Calu3 (cell line): ENCODE results near the gene KRTAP5-11. TPM values are rescaled to one million over a fixed set of nuclear protein-coding genes. Genes with fewer than 3 reads are reported as not detected.
"Not testable (repeated sequence)": the region's sequence is repeated elsewhere in the genome, so short reads cannot be mapped to it uniquely, and the experiment has no call there.

Source experiments
- BruUV-seq: library from RNA; stranded (reverse); fragments of 400-500 nt; replicated peaks from 2 replicates; lab custom pipeline; 2021; lab: Mats Ljungman, UMichigan
- CTCF ChIA-PET: fragments of 300-600 bp; sonication (Branson Sonifier 250); formaldehyde crosslinking; loops from one replicate; lab custom pipeline; 2022; ENCODE audit warnings: antibody characterized with exemption; lab: Charles Lee
- DNase-seq: peaks from one replicate; pipeline ENCODE4 v3.0.0; 2022
- H3K27ac Mint-ChIP-seq: one replicate; pipeline ENCODE4 v1.8.0; 2022; ENCODE audit warnings: mixed read lengths; ENCODE audit not compliant: unreplicated experiment
- H3K27me3 Mint-ChIP-seq: one replicate; pipeline ENCODE4 v1.8.0; 2022; ENCODE audit warnings: mixed read lengths; ENCODE audit not compliant: unreplicated experiment
- H3K36me3 Mint-ChIP-seq: one replicate; pipeline ENCODE4 v1.8.0; 2022; ENCODE audit warnings: mild to moderate bottlenecking, moderate library complexity, mixed read lengths; ENCODE audit not compliant: insufficient read depth, unreplicated experiment
- H3K4me1 Mint-ChIP-seq: one replicate; pipeline ENCODE4 v1.8.0; 2022; ENCODE audit warnings: mild to moderate bottlenecking, low read depth, mixed read lengths; ENCODE audit not compliant: unreplicated experiment
- H3K4me3 Mint-ChIP-seq: one replicate; pipeline ENCODE4 v1.8.0; 2022; ENCODE audit warnings: mild to moderate bottlenecking, low read depth, moderate library complexity, mixed read lengths; ENCODE audit not compliant: unreplicated experiment
- H3K9me3 Mint-ChIP-seq: one replicate; pipeline ENCODE4 v1.8.0; 2022; ENCODE audit warnings: low read depth, mixed read lengths; ENCODE audit not compliant: unreplicated experiment
- CTCF ChIP-seq: fragments of 200-600 bp; IDR thresholded peaks from one replicate; pipeline ENCODE4 v1.8.0; 2022; ENCODE audit warnings: antibody characterized with exemption; ENCODE audit not compliant: unreplicated experiment
- intact Hi-C: fragments of 100-400 bp; cut with micrococcal nuclease; formaldehyde crosslinking; loops from one replicate; pipeline ENCODE4 v1.10.0; 2022; ENCODE audit not compliant: unreplicated experiment
- total RNA-seq: library from RNA; stranded (reverse); gene quantifications from 2 replicates; pipeline ENCODE4 v1.2.3, GENCODE V29; 2022

KRTAP5-11 gene
- total RNA-seq, 1 experiment from 2014 or later = not detected

GRCh38 chr11:71580057-71581003 is 2.3 kb downstream of the KRTAP5-11 start:
- CTCF ChIA-PET = interaction anchor here (0.6 to 0.9 kb wide), 4 partner anchors 9 to 206 kb away, joined by 3 to 5 read pairs (median 4); no protein-coding TSS in a partner anchor
- peaks cover 38% of the 10 kb centered on the region for H3K27me3 Mint-ChIP-seq
- H3K9me3 Mint-ChIP-seq = no peaks in the 10 kb centered on the region
- H3K36me3 Mint-ChIP-seq = no peaks in the 10 kb centered on the region
- H3K4me1 Mint-ChIP-seq = peaks cover 23% of the 10 kb centered on the region
- BruUV-seq = no TSS peak
- no peak overlapping the region for H3K4me3 Mint-ChIP-seq
- H3K27ac Mint-ChIP-seq = no peak overlapping the region
- intact Hi-C loops = no loop called here
- peak; percentile 69 for DNase-seq
- TF ChIP-seq CTCF = peak; percentile 79

GRCh38 chr11:71579513-71579912 is 3.2 kb downstream of the KRTAP5-11 start:
- H3K36me3 Mint-ChIP-seq, intact Hi-C loops, H3K9me3 Mint-ChIP-seq, BruUV-seq, DNase-seq, H3K27ac Mint-ChIP-seq, H3K4me3 Mint-ChIP-seq: not testable (repeated sequence)
- Mint-ChIP-seq H3K4me1 (peaks cover 23% of the 10 kb centered on the region), H3K27me3 (peaks cover 46% of the 10 kb centered on the region)
- CTCF ChIA-PET = interaction anchor here (0.6 to 0.9 kb wide), 4 partner anchors 10 to 207 kb away, joined by 3 to 5 read pairs (median 4); no protein-coding TSS in a partner anchor

- no TSS peak for BruUV-seq
- no peak for DNase-seq
- TF ChIP-seq CTCF = no peak
- H3K27me3 Mint-ChIP-seq = peaks cover 63% of the 10 kb centered on the region
- no peaks in the 10 kb centered on the region for H3K36me3 Mint-ChIP-seq
- intact Hi-C loops = no loop called here
- H3K4me1 Mint-ChIP-seq = peaks cover 23% of the 10 kb centered on the region
- H3K4me3 Mint-ChIP-seq = no peak overlapping the region
- CTCF ChIA-PET = interaction anchor here (0.6 kb wide), 1 partner anchor 754 kb away, joined by 5 read pairs; no protein-coding TSS in a partner anchor
- H3K9me3 Mint-ChIP-seq = no peaks in the 10 kb centered on the region
- no peak overlapping the region for H3K27ac Mint-ChIP-seq
Measured at GRCh38 chr11:71577469-71578004, 5.1 kb downstream of the KRTAP5-11 start.

- H3K4me3 Mint-ChIP-seq, H3K9me3 Mint-ChIP-seq, H3K27ac Mint-ChIP-seq, BruUV-seq, H3K36me3 Mint-ChIP-seq, intact Hi-C loops, DNase-seq: not testable (repeated sequence)
- peaks cover 62% of the 10 kb centered on the region for H3K27me3 Mint-ChIP-seq
- H3K4me1 Mint-ChIP-seq = peaks cover 19% of the 10 kb centered on the region
- CTCF ChIA-PET = interaction anchor here (1.0 kb wide), 1 partner anchor 14 kb away, joined by 3 read pairs; no protein-coding TSS in a partner anchor
Measured at GRCh38 chr11:71576688-71577465, 5.8 kb downstream of the KRTAP5-11 start.
